RWPE1 (cell line): Measurements from ENCODE around the gene PALLD.
"Not testable (repeated sequence)": the region's sequence is repeated elsewhere in the genome, so short reads cannot be mapped to it uniquely, and the experiment has no call there.

Experiments
- CTCF ChIA-PET: fragments of 350-600 bp; sonication (Branson Sonifier 250); formaldehyde crosslinking; extraction: SDS; loops from one replicate; lab custom pipeline; 2021; lab: Yijun Ruan, JAX
- POLR2A ChIA-PET: fragments of 400-600 bp; formaldehyde crosslinking; extraction: SDS; loops from one replicate; lab custom pipeline; 2020; ENCODE audit warnings: antibody characterized with exemption; ENCODE audit not compliant: low non-redundant PET; lab: Yijun Ruan, JAX
- DNase-seq: peaks from one replicate; pipeline ENCODE4 v3.0.0; 2012; ENCODE audit warnings: low spot score
- H3K27ac ChIP-seq: fragments of 450-650 bp; 2 replicates; pipeline ENCODE4 v1.5.1; 2017
- CTCF ChIP-seq: fragments of 450-650 bp; conservative IDR thresholded peaks from 2 replicates; pipeline ENCODE4 v1.5.1; 2017; ENCODE audit warnings: low read depth, mild to moderate bottlenecking

Gene PALLD

GRCh38 chr4:168800926-168801325 is 304.1 kb downstream of the PALLD start:
- ChIA-PET POLR2A (no interaction called here), CTCF (no interaction called here)
- no peak for DNase-seq
- TF ChIP-seq CTCF = no peak
- no peak overlapping the region for H3K27ac ChIP-seq

- CTCF ChIA-PET = no interaction called here
- no peak for DNase-seq
- H3K27ac ChIP-seq = no peak overlapping the region
- POLR2A ChIA-PET = no interaction called here
- TF ChIP-seq CTCF = no peak
These were observed 305.4 kb downstream of the PALLD start for GRCh38 chr4:168802222-168802621.

GRCh38 chr4:168803052-168803451 is 306.2 kb downstream of the PALLD start:
- POLR2A ChIA-PET, CTCF ChIA-PET: not testable (repeated sequence)
- peak overlapping the region; percentile 78 for H3K27ac ChIP-seq

GRCh38 chr4:168803732-168804131 is 306.9 kb downstream of the PALLD start:
- TF ChIP-seq CTCF = no peak
- H3K27ac ChIP-seq = peak overlapping the region; percentile 78
- peak; percentile 91 for DNase-seq
- ChIA-PET POLR2A (no interaction called here), CTCF (no interaction called here)

More at GRCh38 chr4:168803052-168803451, 306.2 kb downstream of the PALLD start:
- DNase-seq = not testable (repeated sequence)

GRCh38 chr4:168804146-168804545 is 307.3 kb downstream of the PALLD start:
- CTCF ChIA-PET = no interaction called here
- TF ChIP-seq CTCF = no peak
- DNase-seq = no peak
- POLR2A ChIA-PET = no interaction called here
- H3K27ac ChIP-seq = no peak overlapping the region

GRCh38 chr4:168805341-168805740 is 308.5 kb downstream of the PALLD start:
- ChIA-PET CTCF (no interaction called here), POLR2A (no interaction called here)
- TF ChIP-seq CTCF = no peak
- H3K27ac ChIP-seq = no peak overlapping the region
- no peak for DNase-seq

- POLR2A ChIA-PET, CTCF ChIA-PET, H3K27ac ChIP-seq, DNase-seq: not testable (repeated sequence)
These were observed 309.4 kb downstream of the PALLD start for GRCh38 chr4:168806247-168806646.

GRCh38 chr4:168811207-168811606 is 314.4 kb downstream of the PALLD start:
- ChIA-PET CTCF (no interaction called here), POLR2A (no interaction called here)
- no peak overlapping the region for H3K27ac ChIP-seq
- no peak for TF ChIP-seq CTCF
- DNase-seq = peak; percentile 44
